HG02970 (cell line): ENCODE results near the gene VMP1.
"Not testable (repeated sequence)": the region's sequence is repeated elsewhere in the genome, so short reads cannot be mapped to it uniquely, and the experiment has no call there.

Source experiments
- ATAC-seq: cut with Tn5 transposase; IDR thresholded peaks from one replicate; pipeline ENCODE4 v1.9.1; 2021; ENCODE audit warnings: mild to moderate bottlenecking, moderate library complexity, moderate number of reproducible peaks; ENCODE audit not compliant: unreplicated experiment, low FRiP score

VMP1 gene

DNA sequence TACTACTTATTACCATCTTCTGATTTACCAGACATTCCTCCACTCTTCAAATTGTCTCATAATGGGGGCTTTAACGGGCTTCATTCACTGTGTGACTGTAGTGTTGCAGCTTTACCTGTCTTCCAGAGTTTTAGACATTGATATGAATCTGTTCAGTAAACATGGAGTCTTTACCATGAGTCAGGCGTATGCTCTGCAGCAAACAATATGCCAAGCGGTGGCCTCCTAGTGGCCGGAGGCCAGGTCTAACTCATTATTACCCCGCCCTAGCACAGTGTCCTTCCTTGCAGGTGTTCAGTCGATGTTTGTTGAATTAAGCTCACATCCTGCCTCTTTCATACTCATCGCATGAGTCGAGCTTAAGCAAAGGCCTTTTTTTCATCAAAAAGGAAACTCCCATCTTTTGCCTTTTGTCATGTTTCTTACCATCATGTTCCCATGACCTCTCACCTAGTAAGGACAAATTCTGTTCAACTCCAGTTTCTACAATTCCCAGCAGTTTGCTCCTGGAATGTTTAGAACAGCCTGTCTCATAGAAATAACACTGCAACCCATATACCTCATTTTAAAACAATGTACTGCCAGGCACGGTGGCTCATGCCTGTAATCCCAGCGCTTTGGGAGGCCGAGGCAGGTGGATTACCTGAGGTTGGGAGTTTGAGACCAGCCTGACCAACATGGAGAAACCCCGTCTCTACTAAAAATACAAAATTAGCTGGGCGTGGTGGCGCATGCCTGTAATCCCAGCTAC lies 145.9 kb downstream of the VMP1 start:
- ATAC-seq = no peak

DNA sequence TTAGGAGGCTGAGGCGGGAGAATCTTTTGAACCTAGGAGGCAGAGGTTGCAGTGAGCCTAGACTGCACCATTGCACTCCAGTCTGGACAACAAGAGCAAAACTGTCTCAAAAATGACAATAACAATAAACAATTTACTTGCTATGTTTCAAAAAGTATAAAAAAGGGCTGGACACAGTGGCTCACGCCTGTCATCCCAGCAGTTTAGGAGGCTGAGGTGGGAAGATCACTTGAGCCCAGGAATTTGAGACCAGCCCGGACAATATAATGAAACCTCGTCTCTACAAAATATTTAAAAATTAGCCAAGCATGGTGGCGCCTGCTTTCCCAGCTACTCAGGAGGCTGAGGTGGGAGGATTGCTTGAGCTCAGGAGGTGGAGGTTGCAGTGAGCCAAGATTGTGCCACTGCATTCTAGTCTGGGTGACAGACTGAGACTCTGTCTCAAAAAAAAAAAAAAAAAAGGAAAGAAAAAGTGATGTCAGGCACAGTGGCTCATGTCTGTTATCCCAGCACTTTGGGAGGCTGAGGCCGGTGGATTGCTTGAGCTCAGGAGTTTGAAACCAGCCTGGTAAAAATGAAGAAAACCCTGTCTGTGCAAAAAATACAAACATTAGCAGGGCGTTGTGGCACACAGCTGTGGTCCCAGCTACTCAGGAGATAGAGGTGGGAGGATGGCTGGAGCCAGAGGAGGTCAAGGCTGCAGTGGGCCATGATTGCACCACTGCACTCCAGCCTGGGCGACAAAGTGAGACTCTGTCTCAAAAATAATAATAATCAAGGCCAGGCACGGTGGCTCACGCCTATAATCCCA lies 146.7 kb downstream of the VMP1 start:
- ATAC-seq = not testable (repeated sequence)

DNA sequence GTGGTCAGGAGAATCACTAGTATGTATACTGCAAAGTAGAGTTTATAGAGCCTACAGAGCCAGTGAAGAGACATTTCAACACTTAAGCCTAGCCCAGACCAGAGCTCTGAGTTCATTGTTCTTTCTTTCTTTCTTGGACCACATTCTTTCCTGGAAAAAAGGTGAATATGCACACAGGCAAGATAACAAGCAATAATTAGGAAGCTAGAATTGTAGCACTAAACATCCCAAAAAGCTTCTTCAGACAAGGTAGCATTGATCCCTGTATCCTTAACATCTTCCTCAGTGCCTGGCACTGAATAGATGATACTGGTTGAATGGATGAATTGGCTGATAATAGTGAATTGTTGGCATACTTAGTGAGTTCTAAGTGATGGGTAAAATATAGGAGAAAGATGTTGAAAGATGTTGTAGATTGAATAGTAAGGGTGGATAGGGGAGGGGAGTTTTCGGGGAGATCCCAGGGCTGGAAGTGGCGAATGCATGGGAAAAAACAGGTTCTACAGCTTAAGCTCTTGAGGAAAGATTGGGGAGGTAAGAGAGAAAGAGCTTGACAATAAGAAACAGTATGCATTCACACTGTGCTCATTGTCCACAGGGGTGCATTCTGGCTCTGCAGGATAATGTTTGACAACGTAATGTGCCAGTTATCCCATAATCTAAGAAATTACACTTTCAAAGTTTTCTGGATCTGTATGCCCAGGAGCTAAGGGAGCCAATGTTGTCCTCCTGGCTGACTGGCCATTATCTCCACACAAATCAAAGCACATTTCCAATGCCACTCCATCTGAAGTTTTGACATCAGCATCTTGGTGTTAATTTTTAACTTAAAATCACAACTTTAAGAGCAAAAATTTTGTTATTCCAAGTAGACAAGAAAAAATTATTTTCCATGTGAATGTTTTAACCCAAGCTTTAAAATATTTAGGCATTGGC lies 149.7 kb downstream of the VMP1 start:
- ATAC-seq = no peak

DNA sequence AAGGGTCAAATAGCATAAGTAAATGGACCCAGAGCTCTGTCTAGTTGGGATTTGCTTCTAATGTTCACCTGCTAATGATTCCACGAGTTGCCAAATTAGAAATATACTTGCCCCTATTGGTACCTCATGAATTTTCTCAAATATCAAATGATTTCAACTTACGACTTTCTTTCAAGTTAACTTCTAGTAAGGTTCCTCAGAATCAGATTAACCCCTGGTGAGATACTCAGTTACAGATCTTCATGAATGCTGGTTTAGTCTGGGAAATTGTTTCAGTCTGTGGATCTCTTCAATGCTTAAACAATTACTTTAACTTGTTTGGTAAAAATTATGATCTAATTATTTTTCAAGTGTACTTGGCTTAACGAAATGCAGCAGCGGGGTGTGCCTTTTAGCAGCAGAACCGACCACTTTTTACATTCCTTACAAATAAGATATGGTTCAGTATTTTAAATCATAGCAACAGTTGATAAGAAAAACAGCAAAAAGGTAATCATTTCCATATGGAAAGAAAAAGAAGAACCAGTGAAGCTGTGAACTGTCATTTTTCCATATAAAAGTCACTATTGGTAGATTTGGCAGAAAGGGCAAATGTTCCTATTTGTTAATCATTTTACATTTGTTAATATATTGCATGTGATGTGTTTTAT lies 150.8 kb downstream of the VMP1 start:
- ATAC-seq = no peak

DNA sequence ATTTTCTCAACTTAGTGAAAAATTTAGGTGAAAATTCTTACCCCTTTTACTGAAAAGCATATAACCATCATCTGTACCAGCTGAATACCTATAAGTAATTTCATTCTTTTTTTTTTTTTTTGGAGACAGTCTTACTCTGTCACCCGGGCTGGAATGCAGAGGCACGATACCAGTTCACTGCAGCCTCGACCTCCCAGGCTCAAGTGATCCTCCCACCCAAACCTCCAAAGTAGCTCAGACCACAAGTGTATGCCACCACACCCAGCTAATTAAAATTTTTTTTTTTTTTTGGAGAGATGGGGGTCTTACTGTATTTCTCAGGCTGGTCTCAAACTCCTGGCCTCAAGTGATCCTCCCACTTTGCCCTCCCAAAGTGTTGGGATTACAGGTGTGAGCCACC lies 151.5 kb downstream of the VMP1 start:
- ATAC-seq = no peak

DNA sequence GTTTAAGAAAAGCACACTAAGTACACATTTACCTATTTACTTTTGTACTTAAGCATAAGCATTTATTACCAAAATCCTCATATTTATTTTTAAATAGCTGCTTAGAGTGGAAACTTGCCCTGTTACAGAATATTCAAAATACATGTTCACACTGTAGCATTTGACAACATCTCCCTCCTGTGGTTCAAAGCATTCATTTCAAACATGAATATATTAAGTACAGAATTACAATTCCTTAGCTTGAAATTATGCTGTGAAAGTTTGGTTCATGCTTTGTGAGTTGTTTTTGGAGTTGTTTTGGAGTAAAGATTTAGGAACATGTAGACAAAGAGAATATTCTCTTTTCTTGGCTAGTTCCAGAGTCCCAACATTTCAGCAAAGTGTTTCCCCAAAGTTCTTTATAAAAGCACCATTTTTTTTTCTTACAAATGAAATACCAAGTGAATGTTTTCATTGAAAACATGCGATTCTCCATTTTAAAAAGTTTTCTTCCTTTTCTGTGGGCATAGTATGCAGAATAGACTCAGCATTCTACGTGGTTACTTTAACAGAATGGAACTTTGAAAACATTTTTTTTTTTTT lies 152.1 kb downstream of the VMP1 start:
- no peak for ATAC-seq

DNA sequence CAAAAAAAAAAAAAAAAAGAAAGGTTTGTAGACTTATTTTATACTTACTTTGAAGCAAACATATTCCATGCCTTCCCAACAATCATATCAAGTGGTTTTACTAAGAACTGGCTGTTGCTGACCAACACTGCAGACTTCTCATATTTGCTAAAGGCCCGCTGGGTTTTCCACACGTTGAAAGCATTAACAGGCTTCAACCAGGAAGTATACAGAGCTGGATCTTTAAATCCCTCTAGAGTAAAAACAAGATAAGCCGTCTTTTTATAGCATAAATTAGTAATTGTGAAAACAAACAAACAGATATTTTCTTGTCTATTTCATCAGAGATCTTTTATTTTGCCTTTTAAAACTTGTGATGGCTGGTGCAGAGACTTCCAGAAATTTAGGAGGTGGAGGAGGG lies 156.2 kb downstream of the VMP1 start:
- ATAC-seq = no peak

DNA sequence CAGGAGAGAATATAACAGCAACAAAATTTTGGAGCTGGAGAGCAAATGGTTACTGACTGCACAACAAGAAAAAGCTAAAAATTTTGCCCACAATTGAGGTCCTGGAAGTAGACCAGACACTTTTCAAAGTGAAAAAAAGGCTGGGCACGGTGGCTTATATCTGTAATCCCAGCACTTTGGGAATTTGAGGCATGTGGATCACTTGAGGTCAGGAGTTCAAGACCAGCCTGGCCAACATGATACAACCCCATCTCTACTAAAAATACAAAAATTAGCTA lies 162.4 kb downstream of the VMP1 start:
- ATAC-seq = no peak

DNA sequence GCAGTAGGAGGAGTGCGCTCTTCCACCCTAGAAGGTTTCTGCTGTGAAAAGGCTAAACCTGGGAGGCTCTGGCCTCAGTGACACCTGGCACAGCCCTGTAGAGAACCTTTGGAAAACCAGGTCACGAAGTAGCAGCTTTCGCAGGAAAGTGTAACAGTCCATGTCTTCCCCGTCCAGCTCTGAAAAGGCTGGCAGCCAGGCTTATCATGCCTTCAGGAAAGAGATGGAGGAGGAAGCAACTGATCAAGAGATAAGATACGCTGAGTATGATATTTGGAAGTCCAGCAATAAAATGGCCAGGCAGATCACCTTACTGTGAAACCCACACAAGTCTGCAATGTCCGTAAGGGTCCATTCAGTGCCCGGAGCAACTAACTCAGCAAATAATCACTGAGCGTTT lies 163.0 kb downstream of the VMP1 start:
- ATAC-seq = no peak

DNA sequence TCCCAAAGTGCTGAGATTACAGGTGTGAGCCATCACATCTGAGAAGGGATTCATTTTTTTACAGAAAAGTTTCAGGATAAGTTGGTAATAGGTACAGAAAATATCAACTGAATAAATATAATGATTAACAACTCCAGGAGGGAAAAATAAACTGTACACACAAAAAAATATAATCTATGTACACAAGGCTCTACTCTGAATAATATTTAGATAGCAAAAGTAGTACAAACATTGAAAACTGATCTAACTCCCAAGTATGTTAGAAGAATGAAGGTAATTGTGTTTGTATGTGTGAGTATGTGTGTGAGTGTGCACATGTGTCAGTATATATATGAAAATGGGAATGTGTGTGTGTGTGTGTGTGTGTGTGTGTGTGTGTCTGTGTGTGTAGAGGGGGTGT lies 164.9 kb downstream of the VMP1 start:
- no peak for ATAC-seq

DNA sequence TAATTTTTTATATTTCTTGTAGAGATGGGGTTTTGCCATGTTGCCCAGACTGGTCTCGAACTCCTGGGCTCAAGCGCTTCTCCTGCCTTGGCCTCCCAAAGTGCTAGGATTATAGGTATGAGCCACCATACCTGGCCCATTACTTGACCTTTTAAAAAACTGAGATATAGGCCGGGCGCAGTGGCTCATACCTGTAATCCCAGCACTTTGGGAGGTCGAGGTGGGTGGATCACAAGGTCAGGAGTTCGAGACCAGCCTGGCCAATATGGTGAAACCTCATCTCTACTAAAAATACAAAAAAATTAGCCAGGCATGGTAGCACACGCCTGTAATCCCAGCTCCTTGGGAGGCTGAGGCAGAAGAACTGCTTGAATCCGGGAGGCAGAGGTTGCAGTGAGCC lies 166.0 kb downstream of the VMP1 start:
- not testable (repeated sequence) for ATAC-seq

DNA sequence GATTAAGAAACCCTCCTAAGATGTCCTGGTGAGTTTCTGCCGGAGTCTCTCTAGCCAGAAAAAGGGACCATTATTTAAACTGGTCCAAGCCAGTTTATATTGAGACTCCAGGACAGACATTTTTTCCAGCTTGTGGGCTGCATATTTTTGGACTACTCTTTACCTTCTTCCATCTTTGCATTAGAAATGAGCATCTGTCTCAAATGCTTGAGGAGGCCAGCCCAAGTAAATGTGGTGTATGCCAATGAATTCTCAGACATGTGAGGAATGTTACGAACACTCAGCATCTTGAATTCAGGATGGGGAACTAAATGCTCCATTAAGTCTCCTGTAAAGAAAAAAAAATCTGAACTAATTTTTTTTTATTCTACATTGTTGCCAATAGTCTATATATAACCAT lies 166.9 kb downstream of the VMP1 start:
- no peak for ATAC-seq

DNA sequence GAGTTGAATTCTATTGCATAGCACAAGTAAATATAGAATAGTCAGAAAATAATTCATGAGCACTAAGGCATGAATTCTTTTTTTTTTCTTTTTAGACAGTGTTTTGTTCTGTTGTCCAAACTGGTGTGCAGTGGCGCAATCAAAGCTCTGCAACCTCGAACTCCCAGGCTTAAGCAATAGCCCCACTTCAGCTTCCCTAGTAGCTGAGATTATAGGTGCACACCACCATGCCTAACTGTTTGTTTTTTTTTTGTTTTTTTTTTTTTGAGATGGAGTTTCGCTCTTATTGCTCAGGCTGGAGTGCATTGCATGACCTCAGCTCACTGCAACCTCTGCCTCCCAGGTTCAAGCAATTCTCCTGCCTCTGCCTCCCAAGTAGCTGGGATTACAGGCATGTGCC lies 168.7 kb downstream of the VMP1 start:
- no peak for ATAC-seq

DNA sequence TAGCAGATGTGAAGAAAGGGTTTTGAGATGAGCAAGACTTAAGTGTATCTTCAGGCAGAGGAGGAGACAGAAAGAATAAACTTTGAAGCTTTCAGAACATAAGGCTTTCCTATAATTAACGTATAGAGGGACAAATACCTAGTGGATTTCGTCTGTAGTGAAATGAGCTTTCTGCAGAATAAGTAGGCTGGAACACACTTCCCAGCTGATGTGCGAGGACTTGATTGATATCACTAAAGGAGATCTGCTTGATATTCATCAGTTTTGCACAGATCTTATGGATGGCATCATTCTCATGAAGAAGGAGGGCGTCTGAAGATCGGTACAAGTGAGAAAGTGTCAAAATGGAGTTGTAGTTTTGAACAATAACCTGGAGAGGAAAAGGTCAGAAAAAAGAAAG lies 170.5 kb downstream of the VMP1 start:
- ATAC-seq = no peak

DNA sequence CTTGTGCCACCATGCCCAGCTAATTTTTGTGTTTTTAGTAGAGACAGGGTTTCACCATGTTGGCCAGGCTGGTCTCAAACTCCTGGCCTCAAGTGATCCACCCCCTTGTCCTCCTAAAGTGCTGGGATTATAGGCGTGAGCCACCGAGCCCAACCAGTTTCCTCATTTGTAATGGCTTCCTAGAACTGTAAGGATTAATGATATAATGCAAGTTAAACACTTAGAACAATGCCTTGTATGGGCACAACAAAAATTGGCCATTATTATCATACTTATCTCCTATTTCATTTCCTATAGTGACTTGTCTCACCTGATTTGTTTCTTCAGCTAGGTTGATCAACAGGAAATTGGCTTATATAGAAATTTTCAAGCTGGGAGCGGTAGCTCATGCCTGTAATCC lies 171.2 kb downstream of the VMP1 start:
- ATAC-seq = no peak

DNA sequence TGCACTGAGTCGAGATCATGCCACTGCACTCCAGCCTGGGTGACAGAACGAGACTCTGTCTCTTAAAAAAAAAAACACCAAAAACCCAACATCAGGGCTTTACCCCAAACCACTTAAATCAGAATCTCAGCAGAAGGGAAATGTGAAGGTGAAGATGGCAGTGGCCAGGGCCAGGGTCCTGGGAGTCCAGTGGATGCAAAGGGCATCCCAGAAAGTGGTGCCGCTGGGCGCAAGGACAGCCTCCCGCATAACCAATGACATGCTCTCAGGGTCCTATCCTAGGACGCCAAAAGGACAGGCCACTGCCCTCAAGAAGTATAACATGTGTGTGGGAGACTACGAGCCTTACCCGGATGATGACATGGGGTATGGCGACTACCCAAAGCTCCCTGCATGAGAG lies 177.4 kb downstream of the VMP1 start:
- ATAC-seq = no peak

DNA sequence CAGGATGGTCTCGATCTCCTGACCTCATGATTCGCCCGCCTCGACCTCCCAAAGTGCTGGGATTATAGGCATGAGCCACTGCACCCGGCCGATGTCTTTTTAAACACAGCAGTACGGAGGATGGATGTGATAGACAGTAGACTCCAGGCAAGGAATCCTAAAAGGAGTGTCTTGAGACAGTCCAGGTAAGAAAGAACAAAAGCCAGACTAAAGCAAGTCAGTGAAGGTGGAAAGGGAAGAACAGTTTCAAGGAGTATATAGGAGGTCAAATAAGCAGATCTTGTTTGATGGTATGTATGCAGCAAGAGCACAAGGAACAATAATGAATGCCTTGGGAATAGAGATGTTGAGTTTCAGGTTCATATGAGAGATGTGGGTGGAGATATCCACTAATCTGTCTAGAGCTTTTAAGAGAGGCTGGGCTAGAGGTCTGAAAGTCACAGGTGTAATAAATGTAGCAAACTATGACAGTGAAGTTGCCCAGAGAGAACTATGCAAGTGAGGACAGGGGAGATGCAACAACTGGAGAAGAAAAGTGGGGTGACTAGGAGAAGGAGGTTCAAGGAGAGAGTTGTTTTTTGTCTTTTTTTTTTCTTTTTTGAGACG lies 180.8 kb downstream of the VMP1 start:
- ATAC-seq = no peak

DNA sequence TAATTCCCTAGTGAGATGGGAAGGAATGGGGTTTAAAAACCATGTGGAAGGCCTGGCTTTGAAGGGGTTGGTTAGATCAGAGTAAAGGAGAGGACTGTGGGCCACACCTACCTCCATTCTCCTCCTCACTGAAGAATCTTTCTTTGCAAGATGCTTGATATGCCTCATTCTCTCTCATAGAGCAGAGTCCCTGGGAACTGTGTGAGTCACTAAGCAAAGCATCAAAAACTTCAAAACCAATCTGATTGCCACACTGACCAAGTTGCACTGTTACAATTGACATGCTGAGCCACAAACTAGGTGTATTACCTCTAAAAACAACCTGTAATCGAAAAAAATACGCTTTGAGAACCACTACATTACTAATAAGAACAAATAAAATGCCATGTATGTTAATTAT lies 183.3 kb downstream of the VMP1 start:
- no peak for ATAC-seq
